ENCODE measurements around the gene LRRC28. TPM values are rescaled to one million over a fixed set of nuclear protein-coding genes. Genes with fewer than 3 reads are reported as not detected.

Gene LRRC28
- total RNA-seq, 2 experiments from 2014 or later = 14.0 to 16.1 TPM

GRCh38 chr15:99371180-99372103, 120.2 kb downstream of the LRRC28 start:
- H3K36me3 Mint-ChIP-seq (ENCODE audit: low read depth) = peaks cover 28% of the 10 kb centered on the region
- peak; percentile 4 for DNase-seq
- CTCF ChIA-PET = interaction anchor here (0.7 to 4.3 kb wide), 23 partner anchors 9 to 385 kb away, joined by 3 to 24 read pairs (median 4); no protein-coding TSS in a partner anchor
- TF ChIP-seq CTCF (IDR thresholded peaks at IDR 0.05) = no peak
- intact Hi-C loops (cut with micrococcal nuclease) = no loop called here
- no peaks in the 10 kb centered on the region for H3K27me3 Mint-ChIP-seq
- POLR2A ChIA-PET = interaction anchor here (1.1 kb wide), 1 partner anchor 57 kb away, joined by 3 read pairs; no protein-coding TSS in a partner anchor
- H3K27ac Mint-ChIP-seq = peak overlapping the region; percentile 74
- H3K4me3 Mint-ChIP-seq = no peak overlapping the region
- H3K4me1 Mint-ChIP-seq (ENCODE audit: low read depth) = peaks cover 22% of the 10 kb centered on the region
- H3K9me3 Mint-ChIP-seq = peaks cover 11% of the 10 kb centered on the region
- peak; percentile 84 for ATAC-seq

- no peak for TF ChIP-seq CTCF (IDR thresholded peaks at IDR 0.05)
- Mint-ChIP-seq H3K27me3 (no peaks in the 10 kb centered on the region), H3K4me3 (no peak overlapping the region), H3K27ac (no peak overlapping the region), H3K9me3 (peaks cover 2% of the 10 kb centered on the region), H3K4me1 (ENCODE audit: low read depth) (peaks cover 10% of the 10 kb centered on the region), H3K36me3 (ENCODE audit: low read depth) (peaks cover 11% of the 10 kb centered on the region)
- intact Hi-C loops (cut with micrococcal nuclease) = no loop called here
- DNase-seq (peak; percentile 33), ATAC-seq (no peak)
- ChIA-PET CTCF (interaction anchor here (0.8 to 1.8 kb wide), 10 partner anchors 8 to 371 kb away, joined by 3 to 11 read pairs (median 3); no protein-coding TSS in a partner anchor), POLR2A (interaction anchor here (0.6 kb wide), 1 partner anchor 291 kb away, joined by 4 read pairs; no protein-coding TSS in a partner anchor)
Measured at GRCh38 chr15:99385005-99385669, 133.9 kb downstream of the LRRC28 start.

- DNase-seq (no peak), ATAC-seq (no peak)
- ChIA-PET CTCF (interaction anchor here (0.8 to 1.8 kb wide), 7 partner anchors 13 to 370 kb away, joined by 3 to 11 read pairs (median 3); no protein-coding TSS in a partner anchor), POLR2A (no interaction called here)
- TF ChIP-seq CTCF (IDR thresholded peaks at IDR 0.05) = no peak
- Mint-ChIP-seq H3K27me3 (no peaks in the 10 kb centered on the region), H3K36me3 (ENCODE audit: low read depth) (peaks cover 11% of the 10 kb centered on the region), H3K9me3 (peaks cover 2% of the 10 kb centered on the region), H3K4me1 (ENCODE audit: low read depth) (peaks cover 10% of the 10 kb centered on the region), H3K27ac (no peak overlapping the region), H3K4me3 (no peak overlapping the region)
- intact Hi-C loops (cut with micrococcal nuclease) = no loop called here
Measured at GRCh38 chr15:99385865-99386264, 134.6 kb downstream of the LRRC28 start.

GRCh38 chr15:99386391-99386790, 135.1 kb downstream of the LRRC28 start:
- TF ChIP-seq CTCF (IDR thresholded peaks at IDR 0.05) = no peak
- intact Hi-C loops (cut with micrococcal nuclease) = no loop called here
- DNase-seq = no peak
- Mint-ChIP-seq H3K27ac (no peak overlapping the region), H3K4me3 (no peak overlapping the region), H3K27me3 (no peaks in the 10 kb centered on the region), H3K36me3 (ENCODE audit: low read depth) (peaks cover 11% of the 10 kb centered on the region), H3K9me3 (peaks cover 4% of the 10 kb centered on the region), H3K4me1 (ENCODE audit: low read depth) (peaks cover 10% of the 10 kb centered on the region)
- ATAC-seq = no peak
- ChIA-PET CTCF (no interaction called here), POLR2A (no interaction called here)

All from activated CD8-positive, alpha-beta T cell treated with anti-CD3 and anti-CD28 coated beads for 36 hours (primary cell).